Lower lobe of right lung (tissue), 2 donors: Measurements from ENCODE around the gene OSBPL3. TPM values are rescaled to one million over a fixed set of nuclear protein-coding genes. Genes with fewer than 3 reads are reported as not detected.

ENCODE experiments used
- ATAC-seq, 2 donors: fragments of 200-7000 bp; cut with Tn5 transposase; one replicate each; pipeline ENCODE4 v1.9.1; 2020 to 2022; ENCODE audit warnings: mild to moderate bottlenecking in 2 of 2, moderate library complexity in 2 of 2
- DNase-seq: peaks from one replicate; pipeline ENCODE4 v3.0.0-alpha.2; 2020
- H3K27ac ChIP-seq: fragments of 200-600 bp; one replicate; pipeline ENCODE4 v1.8.0; 2022
- H3K27me3 ChIP-seq: fragments of 200-600 bp; one replicate; pipeline ENCODE4 v1.8.0; 2022; ENCODE audit warnings: low read depth
- H3K36me3 ChIP-seq: fragments of 200-600 bp; one replicate; pipeline ENCODE4 v1.8.0; 2022; ENCODE audit warnings: mild to moderate bottlenecking
- H3K4me1 ChIP-seq: fragments of 200-600 bp; one replicate; pipeline ENCODE4 v1.8.0; 2022
- H3K4me3 ChIP-seq: fragments of 200-600 bp; one replicate; pipeline ENCODE4 v1.8.0; 2022; ENCODE audit warnings: mild to moderate bottlenecking
- H3K9me3 ChIP-seq: fragments of 200-600 bp; one replicate; pipeline ENCODE4 v1.8.0; 2022
- CTCF ChIP-seq: fragments of 200-600 bp; IDR thresholded peaks from one replicate; pipeline ENCODE4 v1.8.0; 2022; ENCODE audit warnings: antibody characterized with exemption, mild to moderate bottlenecking
- intact Hi-C: fragments of 100-400 bp; cut with DNase I; formaldehyde crosslinking; loops from one replicate; pipeline ENCODE4 v1.11.0; 2022
- total RNA-seq: library from RNA; stranded (reverse); fragmentation: NEBNext Ultra II Directional; extraction: Animal tissue kit (Norgen Biotek cat#: 25700); gene quantifications from one replicate; pipeline ENCODE4 v1.2.1, GENCODE V29; 2021
- donor health status: DM: no; HTN: yes; CAD: no; lungs with severe emphysema.

OSBPL3 gene
- total RNA-seq, 1 donor from 2014 or later = 24.9 TPM

- H3K9me3 ChIP-seq = no peaks in the 10 kb centered on the region
- H3K4me3 ChIP-seq = no peak overlapping the region
- H3K27me3 ChIP-seq = no peaks in the 10 kb centered on the region
- intact Hi-C loops = no loop called here
- DNase-seq (no peak), ATAC-seq (no peak)
- no peak for TF ChIP-seq CTCF
- peaks cover 24% of the 10 kb centered on the region for H3K4me1 ChIP-seq
- no peaks in the 10 kb centered on the region for H3K36me3 ChIP-seq
- H3K27ac ChIP-seq = no peak overlapping the region
Observed at GRCh38 chr7:24966802-24967201, 13.2 kb downstream of the OSBPL3 start.

- peaks cover 19% of the 10 kb centered on the region for H3K4me1 ChIP-seq
- peak; percentile 60 for DNase-seq
- peak; percentile 74 to 78 for ATAC-seq
- H3K36me3 ChIP-seq = no peaks in the 10 kb centered on the region
- H3K27ac ChIP-seq = peak overlapping the region; percentile 43
- H3K4me3 ChIP-seq = no peak overlapping the region
- intact Hi-C loops = no loop called here
- no peak for TF ChIP-seq CTCF
- no peaks in the 10 kb centered on the region for H3K27me3 ChIP-seq
- H3K9me3 ChIP-seq = no peaks in the 10 kb centered on the region
Observed at GRCh38 chr7:24965831-24966708, 13.9 kb downstream of the OSBPL3 start.

- Histone ChIP-seq H3K4me3 (no peak overlapping the region), H3K36me3 (no peaks in the 10 kb centered on the region), H3K27ac (no peak overlapping the region), H3K27me3 (no peaks in the 10 kb centered on the region), H3K4me1 (peaks cover 18% of the 10 kb centered on the region), H3K9me3 (no peaks in the 10 kb centered on the region)
- ATAC-seq (no peak), DNase-seq (no peak)
- no peak for TF ChIP-seq CTCF
- intact Hi-C loops = no loop called here
Observed at GRCh38 chr7:24964191-24964590, 15.8 kb downstream of the OSBPL3 start.

GRCh38 chr7:24963218-24963617 lies 16.8 kb downstream of the OSBPL3 start:
- Histone ChIP-seq H3K9me3 (no peaks in the 10 kb centered on the region), H3K4me1 (peaks cover 18% of the 10 kb centered on the region), H3K36me3 (no peaks in the 10 kb centered on the region), H3K27ac (no peak overlapping the region), H3K4me3 (no peak overlapping the region), H3K27me3 (no peaks in the 10 kb centered on the region)
- peak; percentile 62 for DNase-seq
- no peak for TF ChIP-seq CTCF
- intact Hi-C loops = no loop called here
- ATAC-seq = peak; percentile 61 to 87

- no peak overlapping the region for H3K27ac ChIP-seq
- DNase-seq (no peak), ATAC-seq (no peak)
- no peaks in the 10 kb centered on the region for H3K9me3 ChIP-seq
- peaks cover 24% of the 10 kb centered on the region for H3K4me1 ChIP-seq
- H3K4me3 ChIP-seq = no peak overlapping the region
- intact Hi-C loops = no loop called here
- H3K27me3 ChIP-seq = no peaks in the 10 kb centered on the region
- TF ChIP-seq CTCF = no peak
- no peaks in the 10 kb centered on the region for H3K36me3 ChIP-seq
Observed at GRCh38 chr7:24962418-24962962, 17.5 kb downstream of the OSBPL3 start.
